Left lung (tissue), 10 donors: ENCODE measurements around the gene ATP13A5. TPM values are rescaled to one million over a fixed set of nuclear protein-coding genes. Genes with fewer than 3 reads are reported as not detected.

Experiments used
- ATAC-seq: fragments of 200-7000 bp; cut with Tn5 transposase; one replicate; pipeline ENCODE4 v1.9.1; 2020; ENCODE audit warnings: moderate library complexity
- DNase-seq, 4 donors: peaks; one replicate each; pipeline ENCODE4 v3.0.0-alpha.2; 2013 to 2020
- H3K27ac ChIP-seq, 2 donors: fragments of 200-600 bp; sonication (generic) in 1 of 2; one replicate each; pipeline versions ENCODE4 v1.5.0 to v1.8.0; 2020 to 2021
- H3K27me3 ChIP-seq, 2 donors: fragments of 200-600 bp; sonication (generic) in 1 of 2; one replicate each; pipeline versions ENCODE4 v1.5.0 to v1.8.0; 2020 to 2021
- H3K36me3 ChIP-seq, 2 donors: fragments of 200-600 bp; sonication (generic) in 1 of 2; one replicate each; pipeline versions ENCODE4 v1.5.0 to v1.8.0; 2020 to 2021
- H3K4me1 ChIP-seq, 2 donors: fragments of 200-600 bp; one replicate each; pipeline ENCODE4 v1.8.0; 2021
- H3K4me3 ChIP-seq, 2 donors: fragments of 200-600 bp; sonication (generic) in 1 of 2; one replicate each; pipeline versions ENCODE4 v1.5.0 to v1.8.0; 2020 to 2021; ENCODE audit warnings: mild to moderate bottlenecking in 1 of 2
- H3K9me3 ChIP-seq, 2 donors: fragments of 200-600 bp; sonication (generic) in 1 of 2; one replicate each; pipeline versions ENCODE4 v1.5.0 to v1.8.0; 2020 to 2021
- CTCF ChIP-seq, 2 donors: fragments of 200-600 bp; sonication (generic) in 1 of 2; IDR thresholded peaks; one replicate each; pipeline versions ENCODE4 v1.5.0 to v1.8.0; 2021; ENCODE audit warnings: antibody characterized with exemption in 2 of 2
- intact Hi-C, 2 donors: fragments of 100-400 bp; cut with DNase I; formaldehyde crosslinking; loops; one replicate each; pipeline versions ENCODE4 v1.11.2 to v1.14.2; 2022
- polyA plus RNA-seq, 6 donors: library from polyadenylated mRNA; unstranded; fragments of 120-200 nt; gene quantifications; one replicate each; pipeline ENCODE4 v1.2.1, GENCODE V29; 2013; ENCODE audit not compliant: insufficient read length in 6 of 6
- total RNA-seq, 2 donors: library from RNA; stranded (reverse); fragmentation: NEBNext Ultra II Directional; extraction: Animal tissue kit (Norgen Biotek cat#: 25700); gene quantifications; one replicate each; pipeline ENCODE4 v1.2.1, GENCODE V29; 2021
- donor health status: DM: no; HTN: yes; CAD: no.
- donor health status: DM: no; HTN: no; CAD: no.

The ATP13A5 gene
- total and polyA plus RNA-seq, 8 donors = 0.36 to 1.4 (median 0.96) TPM

- Histone ChIP-seq H3K4me3 (peak overlapping the region; percentile 25 to 30), H3K27ac (no peak overlapping the region)
These were observed 138.1 kb downstream of the ATP13A5 start for GRCh38 chr3:193240436-193240849.

GRCh38 chr3:193237030-193237429, 141.5 kb downstream of the ATP13A5 start:
- DNase-seq (no peak), ATAC-seq (no peak)
- intact Hi-C loops = no loop called here
- Histone ChIP-seq H3K27ac (no peak overlapping the region), H3K27me3 (peaks cover 7 to 25% of the 10 kb centered on the region in 2 donors), H3K36me3 (no peaks in the 10 kb centered on the region), H3K9me3 (no peaks in the 10 kb centered on the region), H3K4me3 (no peak overlapping the region), H3K4me1 (peaks cover 3 to 6% of the 10 kb centered on the region in 2 donors)
- TF ChIP-seq CTCF (IDR thresholded peaks at IDR 0.05) = no peak

More at GRCh38 chr3:193240436-193240849, 138.1 kb downstream of the ATP13A5 start:
- Histone ChIP-seq H3K27me3 (peaks cover 7 to 37% of the 10 kb centered on the region in 2 donors), H3K9me3 (no peaks in the 10 kb centered on the region), H3K36me3 (no peaks in the 10 kb centered on the region), H3K4me1 (peaks cover 3 to 6% of the 10 kb centered on the region in 2 donors)
- TF ChIP-seq CTCF (IDR thresholded peaks at IDR 0.05) = no peak
- intact Hi-C loops = no loop called here
- DNase-seq (peak in 1 of 4 donors; percentile 1), ATAC-seq (peak; percentile 24)

- peak in 1 of 4 donors; percentile 14 for DNase-seq
- no peak for TF ChIP-seq CTCF (IDR thresholded peaks at IDR 0.05)
- no peaks in the 10 kb centered on the region for H3K36me3 ChIP-seq
- peaks cover 3 to 6% of the 10 kb centered on the region in 2 donors for H3K4me1 ChIP-seq
- H3K27ac ChIP-seq = no peak overlapping the region
- no peaks in the 10 kb centered on the region for H3K9me3 ChIP-seq
- no peak overlapping the region for H3K4me3 ChIP-seq
- ATAC-seq = no peak
- intact Hi-C loops = no loop called here
- peaks cover 5 to 21% of the 10 kb centered on the region in 2 donors for H3K27me3 ChIP-seq
These were observed 142.0 kb downstream of the ATP13A5 start for GRCh38 chr3:193236599-193236998.

GRCh38 chr3:193231201-193231600, 147.4 kb downstream of the ATP13A5 start:
- no peak overlapping the region for H3K27ac ChIP-seq
- H3K36me3 ChIP-seq = no peaks in the 10 kb centered on the region
- intact Hi-C loops = no loop called here
- no peak overlapping the region for H3K4me3 ChIP-seq
- ATAC-seq (no peak), DNase-seq (no peak)
- H3K4me1 ChIP-seq = no peaks in the 10 kb centered on the region
- no peaks in the 10 kb centered on the region for H3K27me3 ChIP-seq
- TF ChIP-seq CTCF (IDR thresholded peaks at IDR 0.05) = no peak
- no peaks in the 10 kb centered on the region for H3K9me3 ChIP-seq

- no peak overlapping the region for H3K4me3 ChIP-seq
These were observed 147.9 kb downstream of the ATP13A5 start for GRCh38 chr3:193230610-193231009.

More at GRCh38 chr3:193230610-193231009, 147.9 kb downstream of the ATP13A5 start:
- H3K27me3 ChIP-seq = no peaks in the 10 kb centered on the region
- no peaks in the 10 kb centered on the region for H3K36me3 ChIP-seq
- H3K9me3 ChIP-seq = no peaks in the 10 kb centered on the region
- TF ChIP-seq CTCF (IDR thresholded peaks at IDR 0.05) = no peak
- DNase-seq (no peak), ATAC-seq (no peak)
- no peak overlapping the region for H3K27ac ChIP-seq
- intact Hi-C loops = no loop called here
- no peaks in the 10 kb centered on the region for H3K4me1 ChIP-seq
